Measurements from ENCODE around the gene OLIG2.

OLIG2 gene

DNA sequence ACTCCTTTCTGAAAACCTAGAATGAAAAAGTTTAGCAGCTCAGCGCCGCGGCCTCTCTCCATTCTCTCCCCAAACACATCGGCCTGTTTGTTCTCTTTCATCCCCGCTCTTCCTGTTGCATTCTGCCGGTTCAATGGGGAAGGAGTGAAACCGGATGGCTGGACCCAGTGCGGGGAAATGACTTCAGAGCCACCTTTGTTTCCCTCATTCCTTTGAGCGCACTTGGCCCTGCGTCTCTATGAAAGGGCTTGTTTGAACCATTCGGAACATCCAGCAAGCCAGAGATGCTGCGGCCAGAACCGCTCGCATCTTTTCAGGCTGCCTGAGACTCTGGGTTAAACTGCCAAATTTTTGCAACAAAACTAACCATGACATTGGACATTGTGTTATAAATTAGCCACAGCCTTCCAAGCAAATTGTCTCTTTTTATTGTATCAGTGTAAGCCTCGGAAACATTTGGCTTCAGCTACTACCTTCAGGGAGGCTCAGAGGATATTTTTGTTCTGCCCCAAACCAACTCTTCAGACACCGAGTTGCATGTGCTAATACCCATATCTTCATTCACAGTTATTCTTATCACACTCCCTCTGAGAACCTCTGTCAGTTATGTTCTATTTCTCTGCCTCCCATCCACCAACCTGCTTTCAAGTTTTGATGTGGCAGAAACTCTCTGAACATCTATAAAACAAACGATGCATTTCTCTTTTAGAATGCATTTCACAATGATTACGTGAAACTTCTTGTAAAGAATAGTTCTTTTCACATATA is 39.1 kb downstream of the OLIG2 start:
- no peak for DNase-seq (ENCODE audit: low spot score)

DNA sequence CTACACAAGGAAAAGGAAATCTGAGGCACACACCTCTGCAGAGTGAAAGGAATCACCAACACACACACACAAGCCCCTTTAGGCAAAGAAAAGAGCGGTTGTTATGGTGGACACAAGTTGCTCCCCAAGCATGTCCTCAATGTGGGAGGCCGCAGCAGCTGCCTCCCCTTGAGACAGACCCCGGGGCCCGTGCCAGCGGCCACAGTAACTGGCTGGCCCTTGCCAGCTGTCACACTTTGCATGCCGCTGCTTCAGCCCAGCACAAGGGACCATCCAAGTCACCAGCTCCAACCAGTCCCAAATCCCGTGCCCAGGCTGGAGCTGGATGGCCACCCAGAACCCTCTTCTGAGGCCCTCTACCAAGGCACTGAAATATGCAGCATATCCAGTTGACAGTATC is 41.3 kb downstream of the OLIG2 start:
- no peak for DNase-seq (ENCODE audit: low spot score)

DNA sequence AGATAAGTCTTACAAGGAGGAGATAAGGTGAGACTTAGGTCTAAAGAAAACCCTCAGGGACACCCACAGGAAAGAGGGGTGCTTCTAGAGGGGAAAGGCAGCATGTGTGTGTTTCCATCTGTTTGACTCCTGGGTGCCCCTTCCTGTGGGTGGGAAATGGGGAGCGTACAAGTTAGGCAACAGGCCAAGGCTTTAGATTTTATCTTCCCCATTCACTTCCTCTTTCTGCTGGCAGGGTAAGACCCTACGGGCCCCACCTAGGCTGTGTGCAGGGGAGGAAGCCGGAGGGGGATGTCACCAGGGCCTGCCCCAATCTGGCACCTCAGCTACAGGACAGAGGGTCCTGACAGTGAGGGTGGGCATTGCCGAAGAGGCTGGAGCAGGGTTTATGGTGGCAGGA is 41.7 kb downstream of the OLIG2 start:
- no peak for DNase-seq (ENCODE audit: low spot score)

DNA sequence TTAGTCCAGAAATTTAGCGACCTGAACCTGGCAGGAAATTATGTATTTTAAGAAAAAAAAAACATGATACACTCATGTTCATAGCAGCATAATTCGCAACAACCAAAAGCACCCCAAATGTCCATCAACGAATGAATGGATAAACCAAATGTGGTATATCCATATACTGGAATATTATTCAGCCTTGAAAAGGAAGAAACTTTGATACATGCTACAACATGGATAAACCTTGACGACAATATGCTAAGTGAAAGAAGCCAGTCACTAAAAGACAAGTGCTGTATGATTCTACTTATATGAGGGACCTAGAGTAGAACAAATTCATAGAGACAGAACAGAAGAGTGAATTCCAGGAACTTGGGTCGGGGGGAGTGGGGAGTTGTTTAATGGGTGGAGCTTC is 43.5 kb downstream of the OLIG2 start:
- no peak for DNase-seq (ENCODE audit: low spot score)

DNA sequence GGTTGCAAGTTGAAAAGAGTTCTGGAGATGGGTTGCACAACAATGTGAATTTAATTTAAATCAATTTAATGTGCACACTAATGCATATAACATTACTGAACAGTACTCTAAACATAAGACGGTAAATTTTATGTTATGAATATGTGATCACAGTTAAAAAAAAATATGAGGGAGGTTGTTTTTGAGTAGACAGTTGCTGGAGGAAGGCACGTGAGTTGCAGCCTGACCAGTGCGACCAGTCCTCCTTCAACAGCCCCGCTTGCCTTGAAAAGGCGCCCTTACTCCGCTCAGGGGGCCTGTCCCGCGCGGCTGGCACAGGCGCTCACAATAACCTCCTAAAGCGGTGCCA is 43.9 kb downstream of the OLIG2 start:
- no peak for DNase-seq (ENCODE audit: low spot score)

DNA sequence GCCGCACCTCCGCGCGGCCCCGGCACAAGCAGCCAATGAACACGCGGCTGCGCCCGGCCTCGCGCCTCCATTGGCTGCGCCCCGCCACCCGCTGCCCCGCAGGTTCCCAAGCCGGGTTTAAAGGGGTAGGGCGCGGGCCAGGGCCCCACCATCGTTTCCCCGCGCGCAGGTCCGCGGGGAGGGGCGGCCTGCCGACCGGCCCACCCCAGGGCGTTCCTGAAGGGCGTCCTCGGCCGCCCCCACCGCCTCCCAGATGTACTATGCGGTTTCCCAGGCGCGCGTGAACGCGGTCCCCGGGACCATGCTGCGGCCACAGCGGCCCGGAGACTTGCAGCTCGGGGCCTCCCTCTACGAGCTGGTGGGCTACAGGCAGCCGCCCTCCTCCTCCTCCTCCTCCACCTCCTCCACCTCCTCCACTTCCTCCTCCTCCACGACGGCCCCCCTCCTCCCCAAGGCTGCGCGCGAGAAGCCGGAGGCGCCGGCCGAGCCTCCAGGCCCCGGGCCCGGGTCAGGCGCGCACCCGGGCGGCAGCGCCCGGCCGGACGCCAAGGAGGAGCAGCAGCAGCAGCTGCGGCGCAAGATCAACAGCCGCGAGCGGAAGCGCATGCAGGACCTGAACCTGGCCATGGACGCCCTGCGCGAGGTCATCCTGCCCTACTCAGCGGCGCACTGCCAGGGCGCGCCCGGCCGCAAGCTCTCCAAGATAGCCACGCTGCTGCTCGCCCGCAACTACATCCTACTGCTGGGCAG is 44.4 kb downstream of the OLIG2 start, which contains the start of gene OLIG1:
TSS of gene OLIG1 (plus strand) at position 148 of the 750 bp plus-strand sequence. CDS start at position 254, 106 bp downstream.
- no peak for DNase-seq (ENCODE audit: low spot score)

DNA sequence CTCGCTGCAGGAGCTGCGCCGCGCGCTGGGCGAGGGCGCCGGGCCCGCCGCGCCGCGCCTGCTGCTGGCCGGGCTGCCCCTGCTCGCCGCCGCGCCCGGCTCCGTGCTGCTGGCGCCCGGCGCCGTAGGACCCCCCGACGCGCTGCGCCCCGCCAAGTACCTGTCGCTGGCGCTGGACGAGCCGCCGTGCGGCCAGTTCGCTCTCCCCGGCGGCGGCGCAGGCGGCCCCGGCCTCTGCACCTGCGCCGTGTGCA is 44.9 kb downstream of the OLIG2 start:
- DNase-seq (ENCODE audit: low spot score), result no peak

DNA sequence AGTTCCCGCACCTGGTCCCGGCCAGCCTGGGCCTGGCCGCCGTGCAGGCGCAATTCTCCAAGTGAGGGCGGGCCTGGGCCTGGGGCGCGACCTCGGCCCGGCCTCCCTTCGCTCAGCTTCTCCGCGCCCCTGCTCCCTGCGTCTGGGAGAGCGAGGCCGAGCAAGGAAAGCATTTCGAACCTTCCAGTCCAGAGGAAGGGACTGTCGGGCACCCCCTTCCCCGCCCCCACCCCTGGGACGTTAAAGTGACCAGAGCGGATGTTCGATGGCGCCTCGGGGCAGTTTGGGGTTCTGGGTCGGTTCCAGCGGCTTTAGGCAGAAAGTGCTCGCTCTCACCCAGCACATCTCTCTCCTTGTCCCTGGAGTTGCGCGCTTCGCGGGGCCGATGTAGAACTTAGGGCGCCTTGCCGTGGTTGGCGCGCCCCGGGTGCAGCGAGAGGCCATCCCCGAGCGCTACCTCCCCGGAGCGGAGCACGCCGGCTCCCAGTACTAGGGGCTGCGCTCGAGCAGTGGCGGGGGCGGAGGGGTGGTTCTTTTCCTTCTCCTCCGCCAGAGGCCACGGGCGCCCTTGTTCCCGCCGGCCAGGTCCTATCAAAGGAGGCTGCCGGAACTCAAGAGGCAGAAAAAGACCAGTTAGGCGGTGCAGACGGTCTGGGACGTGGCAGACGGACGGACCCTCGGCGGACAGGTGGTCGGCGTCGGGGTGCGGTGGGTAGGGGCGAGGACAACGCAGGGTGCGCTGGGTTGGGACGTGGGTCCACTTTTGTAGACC is 45.4 kb downstream of the OLIG2 start:
- no peak for DNase-seq (ENCODE audit: low spot score)

DNA sequence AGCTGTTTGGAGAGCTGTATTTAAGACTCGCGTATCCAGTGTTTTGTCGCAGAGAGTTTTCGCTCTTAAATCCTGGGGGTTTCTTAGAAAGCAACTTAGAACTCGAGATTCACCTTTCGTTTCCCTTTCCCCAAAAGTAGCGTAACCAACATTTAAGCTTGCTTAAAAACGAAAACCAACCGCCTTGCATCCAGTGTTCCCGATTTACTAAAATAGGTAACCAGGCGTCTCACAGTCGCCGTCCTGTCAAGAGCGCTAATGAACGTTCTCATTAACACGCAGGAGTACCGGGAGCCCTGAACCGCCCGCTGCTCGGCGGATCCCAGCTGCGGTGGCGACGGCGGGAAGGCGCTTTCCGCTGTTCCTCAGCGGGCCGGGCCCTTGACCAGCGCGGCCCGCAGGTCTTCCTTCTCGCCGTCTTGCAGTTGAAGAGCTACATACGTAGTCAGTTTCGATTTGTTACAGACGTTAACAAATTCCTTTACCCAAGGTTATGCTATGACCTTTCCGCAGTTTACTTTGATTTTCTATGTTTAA is 46.1 kb downstream of the OLIG2 start:
- no peak for DNase-seq (ENCODE audit: low spot score)

DNA sequence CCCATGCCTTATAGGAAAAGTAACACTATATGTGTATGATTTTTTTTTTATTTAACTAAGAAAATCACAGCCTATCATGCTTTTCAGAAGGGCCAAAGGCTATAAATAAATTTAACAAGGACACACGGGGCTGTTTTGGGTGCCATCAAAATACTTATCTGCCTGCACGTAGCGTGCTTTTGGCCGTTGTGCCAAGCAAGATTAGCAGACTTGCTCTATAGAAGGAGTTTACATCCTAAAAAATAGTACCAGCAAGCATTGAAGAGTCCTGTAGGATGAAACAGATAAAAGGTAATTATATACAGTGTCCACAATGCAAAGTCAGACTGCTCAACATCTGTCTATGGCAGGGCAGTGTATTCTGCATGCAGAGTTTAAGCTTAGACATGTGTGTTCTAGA is 47.9 kb downstream of the OLIG2 start:
- no peak for DNase-seq (ENCODE audit: low spot score)

DNA sequence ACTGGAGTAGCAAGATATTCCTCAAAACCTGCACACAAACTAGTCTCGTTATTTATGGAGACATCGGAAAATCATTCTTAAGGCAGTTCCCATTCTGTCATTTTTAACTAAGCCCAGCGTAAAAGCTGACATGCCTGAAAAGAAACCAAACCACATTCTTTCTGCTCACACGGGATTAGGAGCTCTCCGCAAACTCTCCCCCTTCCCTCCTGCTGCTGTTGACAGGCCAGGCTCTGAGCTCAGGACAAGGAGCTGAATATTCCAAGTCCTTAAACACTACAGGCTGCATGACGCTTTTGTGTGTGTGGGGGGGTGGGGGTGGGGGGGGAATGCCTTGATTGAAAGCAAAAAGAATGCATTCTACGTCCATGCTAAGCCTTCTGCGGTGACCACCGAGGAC is 49.4 kb downstream of the OLIG2 start:
- no peak for DNase-seq (ENCODE audit: low spot score)

DNA sequence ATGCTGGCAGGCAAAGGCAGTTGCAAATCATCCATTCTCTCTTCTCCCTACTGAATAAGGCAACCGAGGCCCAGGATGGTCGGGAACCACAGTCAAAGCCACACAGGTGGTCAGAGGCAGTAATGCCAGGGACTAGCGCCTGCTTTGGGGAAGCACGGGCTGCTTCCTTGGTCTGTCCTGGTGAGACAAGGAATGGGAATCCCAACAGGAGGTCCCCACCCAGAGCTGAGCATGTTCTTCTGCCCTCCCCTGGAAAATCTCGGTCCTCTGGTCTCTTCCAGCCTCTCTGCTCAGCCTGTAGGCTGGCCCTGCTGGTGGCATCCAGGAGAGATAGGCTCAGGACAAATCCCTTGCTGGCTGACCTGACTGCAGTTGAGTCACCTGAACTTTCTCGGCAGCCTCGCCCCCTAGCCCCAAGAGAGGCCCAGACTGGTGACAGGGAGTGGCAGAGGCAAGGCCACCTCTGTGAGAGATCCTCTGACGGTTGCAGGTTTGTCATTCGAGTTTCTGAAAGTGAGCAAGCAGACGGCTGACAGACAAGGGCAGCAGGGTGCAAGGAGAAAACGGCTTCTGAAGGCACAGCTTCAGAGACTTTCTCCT is 50.0 kb downstream of the OLIG2 start:
- no peak for DNase-seq (ENCODE audit: low spot score)

DNA sequence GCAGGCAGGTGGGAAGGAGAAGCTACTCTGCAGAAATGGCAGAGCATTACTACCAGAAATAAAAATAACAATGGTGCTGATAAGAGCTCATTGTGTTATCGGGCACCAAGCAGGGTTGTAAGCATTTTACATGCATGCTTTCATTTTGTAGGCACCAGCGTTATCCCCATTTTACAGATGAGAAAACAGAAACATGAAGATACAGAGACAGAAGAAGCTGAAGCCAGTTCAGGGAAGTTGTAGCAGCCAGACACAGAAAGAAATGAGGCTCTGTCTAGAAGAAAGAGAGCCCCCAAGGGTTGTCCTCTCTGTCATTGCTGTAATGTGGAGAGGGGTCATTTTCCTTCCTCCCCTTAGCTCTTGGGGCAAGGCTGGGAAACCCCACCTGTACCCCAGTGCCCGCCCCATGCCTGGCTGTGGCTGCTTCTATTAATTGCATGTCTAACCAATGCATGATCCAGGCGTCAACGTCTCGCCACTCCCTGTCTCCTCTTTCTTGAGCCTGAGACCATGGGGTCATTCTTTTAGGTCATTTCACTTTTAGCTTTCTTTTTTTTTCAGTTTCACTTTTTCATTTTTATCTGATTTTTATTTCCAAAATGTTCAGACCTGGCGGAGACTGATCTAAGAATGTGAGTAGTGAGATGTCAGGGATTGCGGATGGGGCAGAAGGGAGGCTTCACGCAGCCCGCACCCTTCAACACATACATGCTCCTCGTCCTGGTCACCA is 51.0 kb downstream of the OLIG2 start:
- no peak for DNase-seq (ENCODE audit: low spot score)
